Parathyroid adenoma (tissue), 2 donors: Measurements from ENCODE around the gene ASIP.

Experiments used
- H2AFZ ChIP-seq: fragments of 300-600 bp; sonication (generic); one replicate; pipeline ENCODE4 v1.7.0; 2017; ENCODE audit warnings: antibody characterized with exemption, mild to moderate bottlenecking
- H3K27ac ChIP-seq: fragments of 300-600 bp; sonication (generic); one replicate; pipeline ENCODE4 v1.7.0; 2017
- H3K27me3 ChIP-seq: fragments of 300-600 bp; sonication (generic); one replicate; pipeline ENCODE4 v1.7.0; 2017; ENCODE audit warnings: low read length; ENCODE audit not compliant: control insufficient read depth, insufficient read depth
- H3K36me3 ChIP-seq: fragments of 300-600 bp; sonication (generic); one replicate; pipeline ENCODE4 v1.7.0; 2017; ENCODE audit warnings: low read length; ENCODE audit not compliant: control insufficient read depth, insufficient read depth
- H3K4me1 ChIP-seq: fragments of 300-600 bp; sonication (generic); one replicate; pipeline ENCODE4 v1.7.0; 2017; ENCODE audit warnings: control low read depth
- H3K4me2 ChIP-seq: fragments of 300-600 bp; sonication (generic); one replicate; pipeline ENCODE4 v1.7.0; 2017; ENCODE audit warnings: low read length
- H3K4me3 ChIP-seq: fragments of 300-600 bp; sonication (generic); one replicate; pipeline ENCODE4 v1.7.0; 2017; ENCODE audit warnings: low read depth, low read length
- H3K79me2 ChIP-seq: fragments of 300-600 bp; sonication (generic); one replicate; pipeline ENCODE4 v1.7.0; 2017; ENCODE audit warnings: control low read depth
- H3K9ac ChIP-seq: fragments of 300-600 bp; sonication (generic); one replicate; pipeline ENCODE4 v1.7.0; 2017; ENCODE audit warnings: mild to moderate bottlenecking
- H3K9me3 ChIP-seq: fragments of 300-600 bp; sonication (generic); one replicate; pipeline ENCODE4 v1.7.0; 2017; ENCODE audit warnings: low read length; ENCODE audit not compliant: control insufficient read depth
- TF ChIP-seq, protein P1 (sequence below): fragments of 300-600 bp; sonication (generic); IDR thresholded peaks from one replicate; pipeline ENCODE4 v1.7.0; 2017; ENCODE audit warnings: antibody characterized with exemption, mild to moderate bottlenecking
- donor health status: primary hyperparathyroidism.

Gene ASIP

DNA sequence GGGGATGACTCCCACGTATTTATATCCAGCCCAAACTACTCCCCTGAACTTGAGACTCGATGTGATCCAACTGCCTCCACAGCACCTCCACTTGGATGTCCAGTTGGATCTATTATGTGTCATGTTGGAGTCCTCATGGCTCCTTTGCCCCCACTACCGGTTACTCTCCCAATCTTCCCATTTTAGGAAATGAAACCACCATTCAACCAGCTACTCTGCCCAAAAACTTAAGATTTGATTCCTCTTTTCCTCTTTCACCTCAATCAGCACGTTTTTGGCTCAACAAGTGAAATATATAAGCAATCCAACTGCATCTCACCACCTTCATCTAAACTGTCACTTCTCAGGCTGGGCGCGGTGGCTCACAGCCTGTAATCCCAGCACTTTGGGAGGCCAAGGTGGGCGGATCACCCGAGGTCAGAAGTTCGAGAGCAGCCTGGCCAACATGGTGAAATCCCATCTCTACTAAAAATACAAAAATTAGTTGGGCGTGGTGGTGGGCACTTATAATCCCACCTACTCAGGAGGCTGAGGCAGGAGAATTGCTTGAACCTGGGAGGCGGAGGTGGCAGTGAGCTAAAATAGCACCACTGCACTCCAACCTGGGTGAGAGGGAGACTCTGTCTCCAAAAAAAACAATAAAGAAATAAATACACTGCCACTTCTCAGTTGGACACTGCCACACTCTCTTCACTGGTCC lies 58.5 kb downstream of the ASIP start:
- Histone ChIP-seq H3K9ac (no peak overlapping the region), H3K36me3 (no peaks in the 10 kb centered on the region), H2AFZ (no peak overlapping the region), H3K79me2 (peaks cover 13% of the 10 kb centered on the region), H3K4me2 (no peak overlapping the region), H3K4me3 (no peak overlapping the region), H3K27me3 (no peaks in the 10 kb centered on the region), H3K9me3 (no peaks in the 10 kb centered on the region), H3K4me1 (peaks cover 23% of the 10 kb centered on the region), H3K27ac (no peak overlapping the region)
- TF ChIP-seq, protein P1, sequence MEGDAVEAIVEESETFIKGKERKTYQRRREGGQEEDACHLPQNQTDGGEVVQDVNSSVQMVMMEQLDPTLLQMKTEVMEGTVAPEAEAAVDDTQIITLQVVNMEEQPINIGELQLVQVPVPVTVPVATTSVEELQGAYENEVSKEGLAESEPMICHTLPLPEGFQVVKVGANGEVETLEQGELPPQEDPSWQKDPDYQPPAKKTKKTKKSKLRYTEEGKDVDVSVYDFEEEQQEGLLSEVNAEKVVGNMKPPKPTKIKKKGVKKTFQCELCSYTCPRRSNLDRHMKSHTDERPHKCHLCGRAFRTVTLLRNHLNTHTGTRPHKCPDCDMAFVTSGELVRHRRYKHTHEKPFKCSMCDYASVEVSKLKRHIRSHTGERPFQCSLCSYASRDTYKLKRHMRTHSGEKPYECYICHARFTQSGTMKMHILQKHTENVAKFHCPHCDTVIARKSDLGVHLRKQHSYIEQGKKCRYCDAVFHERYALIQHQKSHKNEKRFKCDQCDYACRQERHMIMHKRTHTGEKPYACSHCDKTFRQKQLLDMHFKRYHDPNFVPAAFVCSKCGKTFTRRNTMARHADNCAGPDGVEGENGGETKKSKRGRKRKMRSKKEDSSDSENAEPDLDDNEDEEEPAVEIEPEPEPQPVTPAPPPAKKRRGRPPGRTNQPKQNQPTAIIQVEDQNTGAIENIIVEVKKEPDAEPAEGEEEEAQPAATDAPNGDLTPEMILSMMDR: no peak

DNA sequence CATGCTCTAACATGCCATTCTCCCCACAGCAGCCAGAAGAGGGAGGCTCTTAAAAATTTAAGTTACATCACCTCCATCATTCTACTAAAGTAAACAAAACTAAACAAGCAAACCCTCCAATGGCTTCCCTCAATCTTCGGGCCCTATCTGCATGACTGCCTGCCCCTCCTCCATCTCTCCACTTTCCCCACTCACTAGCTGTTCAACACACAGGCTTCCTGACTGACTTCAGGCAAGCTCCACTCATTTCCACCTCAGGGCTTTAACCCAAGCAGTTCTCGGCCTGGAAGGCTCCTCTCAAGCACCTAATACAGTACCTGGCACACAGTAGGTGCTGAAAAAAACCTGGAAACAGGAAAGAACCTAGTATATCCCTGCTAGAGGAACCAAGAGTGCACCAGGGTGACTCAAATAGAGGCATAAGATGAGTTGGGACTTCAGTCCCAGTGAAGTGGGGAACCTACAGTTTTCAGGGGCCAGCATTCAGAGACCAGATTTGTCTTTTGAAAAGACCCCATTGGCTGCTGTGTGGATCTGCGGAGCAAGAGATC lies 59.1 kb downstream of the ASIP start:
- H3K4me2 ChIP-seq: peak overlapping the region; percentile 28
- no peak overlapping the region for H3K9ac ChIP-seq
- peaks cover 11% of the 10 kb centered on the region for H3K79me2 ChIP-seq
- H3K4me3 ChIP-seq: no peak overlapping the region
- H3K27me3 ChIP-seq: no peaks in the 10 kb centered on the region
- H2AFZ ChIP-seq: no peak overlapping the region
- H3K4me1 ChIP-seq: peaks cover 23% of the 10 kb centered on the region
- no peak overlapping the region for H3K27ac ChIP-seq
- H3K9me3 ChIP-seq: no peaks in the 10 kb centered on the region
- no peaks in the 10 kb centered on the region for H3K36me3 ChIP-seq
- TF ChIP-seq, protein P1: no peak

DNA sequence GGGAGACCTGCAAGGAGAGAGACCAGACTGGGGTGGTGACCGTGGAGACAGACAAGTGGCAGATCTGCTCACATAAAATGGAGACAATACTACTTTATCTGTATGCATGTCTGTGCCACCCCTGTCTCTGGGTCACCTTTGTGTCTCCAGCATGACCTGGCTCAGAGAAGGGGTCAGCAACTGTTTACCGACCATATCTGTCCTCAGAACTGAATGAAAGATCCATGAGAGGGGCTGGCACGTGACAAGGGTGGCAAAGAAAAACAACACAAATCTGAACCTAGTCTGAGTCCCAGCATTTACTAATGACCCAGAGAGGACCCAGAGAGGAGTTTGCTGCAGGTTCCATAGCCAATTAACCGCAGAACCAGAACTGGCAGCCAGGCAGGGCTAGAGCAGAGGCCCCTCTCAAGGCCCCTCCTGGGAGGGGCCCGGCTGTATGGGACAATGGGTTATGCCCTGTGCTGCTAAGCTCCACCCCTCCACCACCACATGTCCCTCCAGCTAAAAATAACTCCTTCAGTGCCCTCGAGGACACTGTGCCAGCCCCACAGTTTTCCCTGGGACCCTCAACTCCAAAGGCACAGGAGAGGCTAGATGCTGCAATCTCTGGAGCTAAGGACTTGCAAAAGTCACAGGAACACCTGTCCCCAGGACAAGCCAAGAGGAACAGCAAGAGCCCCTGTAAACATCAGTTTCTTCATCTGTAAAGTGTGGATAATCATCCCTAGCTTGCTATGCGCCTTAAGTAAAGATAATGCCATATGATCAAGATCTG lies 59.8 kb downstream of the ASIP start:
- TF ChIP-seq, protein P1: no peak
- no peaks in the 10 kb centered on the region for H3K9me3 ChIP-seq
- H3K27ac ChIP-seq: no peak overlapping the region
- no peak overlapping the region for H3K9ac ChIP-seq
- peak overlapping the region; percentile 28 for H3K4me2 ChIP-seq
- no peak overlapping the region for H2AFZ ChIP-seq
- H3K36me3 ChIP-seq: no peaks in the 10 kb centered on the region
- H3K4me3 ChIP-seq: peak overlapping the region; percentile 35
- peaks cover 20% of the 10 kb centered on the region for H3K4me1 ChIP-seq
- H3K27me3 ChIP-seq: no peaks in the 10 kb centered on the region
- peaks cover 11% of the 10 kb centered on the region for H3K79me2 ChIP-seq

DNA sequence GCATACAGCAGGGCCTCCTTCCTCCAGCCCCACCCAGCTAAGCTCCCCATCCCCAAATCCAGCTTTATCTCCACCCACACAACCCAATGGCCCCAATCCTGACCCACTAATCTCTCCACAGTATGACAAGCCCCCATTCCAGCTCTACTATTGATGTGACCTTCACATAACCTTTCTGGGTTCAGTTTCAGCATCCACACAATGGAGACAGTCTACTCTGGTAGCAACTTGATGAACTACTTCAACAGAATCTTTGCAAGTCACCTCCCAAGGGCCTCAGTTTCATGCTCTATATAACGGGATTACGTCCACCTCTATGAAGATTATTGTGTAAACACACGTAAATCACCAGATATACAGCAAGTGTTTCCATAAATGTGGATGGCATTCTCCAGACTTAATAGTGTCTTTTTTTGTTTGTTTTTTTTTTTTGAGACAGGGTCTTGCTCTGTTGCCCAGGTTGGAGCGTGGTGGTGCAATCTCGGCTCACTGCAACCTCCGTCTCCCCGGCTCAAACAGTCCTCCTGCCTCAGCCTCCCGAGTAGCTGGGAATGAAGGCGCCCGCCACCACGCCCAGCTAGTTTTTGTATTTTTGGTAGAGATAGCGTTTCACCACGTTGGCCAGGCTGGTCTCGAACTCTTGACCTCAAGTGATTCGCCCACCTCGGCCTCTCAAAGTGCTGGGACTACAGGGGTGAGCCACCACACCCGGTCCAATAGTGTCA lies 60.5 kb downstream of the ASIP start:
- H3K9me3 ChIP-seq: no peaks in the 10 kb centered on the region
- no peaks in the 10 kb centered on the region for H3K27me3 ChIP-seq
- no peak overlapping the region for H3K27ac ChIP-seq
- H3K36me3 ChIP-seq: no peaks in the 10 kb centered on the region
- no peak overlapping the region for H2AFZ ChIP-seq
- peak overlapping the region; percentile 93 for H3K4me2 ChIP-seq
- peaks cover 11% of the 10 kb centered on the region for H3K79me2 ChIP-seq
- H3K4me1 ChIP-seq: peaks cover 13% of the 10 kb centered on the region
- H3K9ac ChIP-seq: no peak overlapping the region
- TF ChIP-seq, protein P1: no peak
- H3K4me3 ChIP-seq: peak overlapping the region; percentile 87
